Mesenchymal stem cell (in vitro differentiated cells and primary cell): Measurements from ENCODE around the gene ALK.

Experiments
- DNase-seq: peaks from one replicate; pipeline ENCODE4 v3.0.0-alpha.2; 2013
- H2AFZ ChIP-seq: one replicate; pipeline ENCODE4 v1.6.1; 2013; ENCODE audit warnings: low read depth, mild to moderate bottlenecking, control low read depth, inconsistent platforms, low read length, moderate library complexity
- H2AK5ac ChIP-seq: 2 replicates; pipeline ENCODE4 v1.6.1; 2013; ENCODE audit warnings: low read length, moderate library complexity, mild to moderate bottlenecking, inconsistent platforms; ENCODE audit not compliant: severe bottlenecking
- H2BK120ac ChIP-seq: one replicate; pipeline ENCODE4 v1.6.1; 2013; ENCODE audit warnings: low read depth, mild to moderate bottlenecking, inconsistent platforms, low read length, moderate library complexity
- H2BK12ac ChIP-seq, 2 experiments: one replicate each; pipeline ENCODE4 v1.6.1; 2013; ENCODE audit warnings: inconsistent platforms in 2 of 2, low read length in 2 of 2, mild to moderate bottlenecking in 2 of 2, moderate library complexity in 2 of 2, control low read depth in 1 of 2
- H2BK15ac ChIP-seq: one replicate; pipeline ENCODE4 v1.6.1; 2013; ENCODE audit warnings: mild to moderate bottlenecking, low read depth, inconsistent platforms; ENCODE audit not compliant: poor library complexity, severe bottlenecking
- H2BK5ac ChIP-seq: 2 replicates; pipeline ENCODE4 v1.6.1; 2013; ENCODE audit warnings: low read depth, mild to moderate bottlenecking, low read length, control low read depth, inconsistent platforms; ENCODE audit not compliant: poor library complexity, severe bottlenecking
- H3K14ac ChIP-seq, 2 experiments: one replicate each; pipeline ENCODE4 v1.6.1; 2013; ENCODE audit warnings: inconsistent platforms in 2 of 2, low read length in 2 of 2, control low read depth in 1 of 2, mild to moderate bottlenecking in 1 of 2, moderate library complexity in 1 of 2
- H3K18ac ChIP-seq, 2 experiments: one replicate each; pipeline ENCODE4 v1.6.1; 2013; ENCODE audit warnings: inconsistent platforms in 2 of 2, low read length in 2 of 2, control low read depth in 1 of 2, low read depth in 1 of 2, mild to moderate bottlenecking in 1 of 2
- H3K23ac ChIP-seq, 2 experiments: one replicate each; pipeline ENCODE4 v1.6.1; 2013; ENCODE audit warnings: inconsistent platforms in 2 of 2, low read length in 2 of 2, mild to moderate bottlenecking in 2 of 2, moderate library complexity in 2 of 2, control low read depth in 1 of 2
- H3K27ac ChIP-seq: 2 replicates; pipeline ENCODE4 v1.5.1; 2013; ENCODE audit warnings: mild to moderate bottlenecking, moderate library complexity, low read length, control low read depth, inconsistent platforms; ENCODE audit not compliant: poor library complexity, severe bottlenecking
- H3K27me3 ChIP-seq, 2 experiments: 2 replicates each; pipeline versions ENCODE4 v1.6.1 to v1.7.0; 2013; ENCODE audit warnings: low read length in 2 of 2, mild to moderate bottlenecking in 2 of 2, moderate library complexity in 2 of 2, control low read depth in 1 of 2, inconsistent platforms in 1 of 2; ENCODE audit not compliant: control insufficient read depth in 1 of 2, insufficient read depth in 1 of 2
- H3K36me3 ChIP-seq, 2 experiments: 2 replicates each; pipeline versions ENCODE4 v1.6.1 to v1.7.0; 2013; ENCODE audit warnings: low read length in 2 of 2, control low read depth in 1 of 2, inconsistent platforms in 1 of 2, low read depth in 1 of 2, mild to moderate bottlenecking in 1 of 2; ENCODE audit not compliant: insufficient read depth in 2 of 2, control insufficient read depth in 1 of 2
- H3K4ac ChIP-seq, 2 experiments: one replicate each; pipeline ENCODE4 v1.6.1; 2013; ENCODE audit warnings: inconsistent platforms in 2 of 2, low read length in 2 of 2, mild to moderate bottlenecking in 2 of 2, moderate library complexity in 2 of 2, control low read depth in 1 of 2, low read depth in 1 of 2
- H3K4me1 ChIP-seq: 2 replicates; pipeline ENCODE4 v1.6.1; 2013; ENCODE audit warnings: low read depth, low read length, control low read depth; ENCODE audit not compliant: control insufficient read depth, insufficient read depth
- H3K4me2 ChIP-seq: 2 replicates; pipeline ENCODE4 v1.6.1; 2013; ENCODE audit warnings: low read length, mild to moderate bottlenecking, inconsistent platforms; ENCODE audit not compliant: poor library complexity, severe bottlenecking
- H3K4me3 ChIP-seq, 2 experiments: 2 replicates each; pipeline versions ENCODE4 v1.5.1 to v1.7.0; 2013; ENCODE audit warnings: low read length in 2 of 2, mild to moderate bottlenecking in 2 of 2, control low read depth in 1 of 2, low read depth in 1 of 2; ENCODE audit not compliant: insufficient read depth in 1 of 2
- H3K79me1 ChIP-seq: replicated peaks from 2 replicates; pipeline ENCODE4 v1.6.1; 2013; ENCODE audit warnings: mild to moderate bottlenecking, control low read depth, low read length, inconsistent platforms; ENCODE audit not compliant: poor library complexity, severe bottlenecking
- H3K9ac ChIP-seq: 2 replicates; pipeline ENCODE4 v1.7.0; 2013; ENCODE audit warnings: mild to moderate bottlenecking, low read length, moderate library complexity
- H3K9me3 ChIP-seq: 2 replicates; pipeline ENCODE4 v1.7.0; 2013; ENCODE audit warnings: mild to moderate bottlenecking, low read length; ENCODE audit not compliant: control insufficient read depth
- H4K8ac ChIP-seq: one replicate; pipeline ENCODE4 v1.6.1; 2013; ENCODE audit warnings: inconsistent platforms, mild to moderate bottlenecking, low read length, moderate library complexity
- H4K91ac ChIP-seq: one replicate; pipeline ENCODE4 v1.6.1; 2013; ENCODE audit warnings: mild to moderate bottlenecking, low read length, inconsistent platforms
- WGBS: methylation state at CpG from one replicate; pipeline ENCODE4 v1.1.7; 2013; ENCODE audit warnings: mixed read lengths; 5-methylcytosine and 5-hydroxymethylcytosine counted together

ALK gene

DNA sequence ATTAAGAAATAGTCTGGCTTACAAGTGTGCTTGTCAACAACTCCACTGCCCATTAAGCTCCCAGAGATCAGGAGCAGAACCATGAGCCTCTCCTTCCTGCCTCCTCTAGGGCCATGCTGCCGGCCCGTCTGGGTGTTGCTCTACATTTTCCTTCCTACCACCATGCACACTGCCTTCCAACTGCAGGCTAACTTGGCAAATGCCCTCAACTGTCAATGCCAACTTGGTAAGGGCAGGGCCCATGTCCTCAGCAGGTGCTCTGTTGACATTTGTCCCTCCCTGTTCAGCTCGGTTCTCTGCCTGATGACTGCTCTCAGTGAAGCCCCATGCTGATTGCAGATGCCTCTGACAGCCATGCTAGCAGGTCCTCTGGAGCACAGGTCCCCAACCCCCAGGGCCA lies 345.2 kb downstream of the ALK start:
- no peaks in the 10 kb centered on the region for H3K4me1 ChIP-seq
- no peaks in the 10 kb centered on the region for H3K9me3 ChIP-seq
- no peak overlapping the region for H2BK12ac ChIP-seq
- no peak overlapping the region for H3K14ac ChIP-seq
- peaks cover 0 to 20% of the 10 kb centered on the region in 2 experiments for H3K27me3 ChIP-seq
- H2BK120ac ChIP-seq, result no peak overlapping the region
- no peaks in the 10 kb centered on the region for H3K36me3 ChIP-seq
- no peak overlapping the region for H3K27ac ChIP-seq
- no peak overlapping the region for H3K9ac ChIP-seq
- no peak overlapping the region for H3K4ac ChIP-seq
- no peak overlapping the region for H2BK5ac ChIP-seq
- no peak overlapping the region for H3K18ac ChIP-seq
- no peak overlapping the region for H2AFZ ChIP-seq
- no peak overlapping the region for H4K91ac ChIP-seq
- H3K4me3 ChIP-seq, result no peak overlapping the region
- no peak overlapping the region for H2AK5ac ChIP-seq
- no peak overlapping the region for H2BK15ac ChIP-seq
- 78% methylated on average over 3 of the region's 3 CpGs for WGBS
- H3K23ac ChIP-seq, result no peak overlapping the region
- no peak overlapping the region for H4K8ac ChIP-seq
- H3K79me1 ChIP-seq, result no peaks in the 10 kb centered on the region
- DNase-seq, result no peak
- H3K4me2 ChIP-seq, result no peak overlapping the region

DNA sequence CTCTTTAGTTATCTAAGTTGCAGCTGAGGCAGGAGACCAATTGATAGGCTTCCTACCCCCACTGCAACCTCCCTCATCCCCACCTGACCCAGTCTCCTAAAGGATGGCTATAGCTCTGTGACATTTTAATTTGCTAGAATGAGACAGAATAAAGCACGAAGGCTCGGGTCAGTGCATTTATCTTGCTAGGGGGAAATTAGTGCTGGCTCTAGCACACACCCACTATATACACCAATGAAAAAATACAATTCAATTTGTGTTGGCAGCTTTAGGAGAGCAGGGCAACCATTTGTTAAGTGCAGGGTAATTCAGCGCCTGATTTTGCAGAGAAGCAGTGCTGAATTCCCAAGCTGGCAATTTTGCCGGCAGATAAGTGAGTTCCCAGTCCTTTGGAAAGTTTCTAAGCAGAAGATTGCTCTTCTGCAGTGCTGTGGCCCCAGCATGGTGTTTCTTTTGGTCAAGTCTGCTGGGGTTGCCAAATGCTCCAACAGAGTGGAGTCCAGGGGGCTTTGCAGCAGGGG lies 346.0 kb downstream of the ALK start:
- H4K8ac ChIP-seq, result no peak overlapping the region
- H4K91ac ChIP-seq, result no peak overlapping the region
- no peak overlapping the region for H3K4me3 ChIP-seq
- H3K23ac ChIP-seq, result no peak overlapping the region
- H3K9ac ChIP-seq, result no peak overlapping the region
- H3K4me2 ChIP-seq, result no peak overlapping the region
- WGBS, result 92% methylated on average over 2 of the region's 4 CpGs
- no peaks in the 10 kb centered on the region for H3K36me3 ChIP-seq
- no peak overlapping the region for H2AFZ ChIP-seq
- no peak overlapping the region for H3K14ac ChIP-seq
- H2BK120ac ChIP-seq, result no peak overlapping the region
- no peak overlapping the region for H3K18ac ChIP-seq
- H2BK15ac ChIP-seq, result no peak overlapping the region
- H2AK5ac ChIP-seq, result no peak overlapping the region
- no peak overlapping the region for H2BK12ac ChIP-seq
- H3K4ac ChIP-seq, result no peak overlapping the region
- no peaks in the 10 kb centered on the region for H3K79me1 ChIP-seq
- no peaks in the 10 kb centered on the region for H3K9me3 ChIP-seq
- H2BK5ac ChIP-seq, result no peak overlapping the region
- DNase-seq, result no peak
- peaks cover 0 to 21% of the 10 kb centered on the region in 2 experiments for H3K27me3 ChIP-seq
- no peaks in the 10 kb centered on the region for H3K4me1 ChIP-seq
- H3K27ac ChIP-seq, result no peak overlapping the region

DNA sequence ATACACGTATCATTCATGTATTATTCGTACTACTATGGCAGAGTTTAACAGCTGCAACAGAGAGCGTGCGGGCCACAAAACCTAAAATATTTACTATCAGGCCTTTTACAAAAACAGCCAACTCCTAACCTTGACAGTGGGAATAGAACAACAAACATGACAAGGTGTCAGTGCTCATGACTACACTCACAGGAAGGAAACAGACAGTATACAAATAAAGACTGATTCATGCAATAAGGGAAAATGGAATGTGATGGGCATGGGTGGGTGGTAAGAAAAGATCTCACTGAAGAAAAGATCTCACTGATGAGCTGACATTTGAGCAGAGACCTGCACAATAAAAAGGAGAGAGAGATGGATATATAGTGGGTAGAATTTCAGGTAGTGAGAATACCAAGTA lies 347.8 kb downstream of the ALK start:
- H2AK5ac ChIP-seq, result no peak overlapping the region
- H2BK5ac ChIP-seq, result no peak overlapping the region
- H3K18ac ChIP-seq, result no peak overlapping the region
- no peak overlapping the region for H4K91ac ChIP-seq
- H2BK12ac ChIP-seq, result no peak overlapping the region
- no peak overlapping the region for H3K4ac ChIP-seq
- no peaks in the 10 kb centered on the region for H3K36me3 ChIP-seq
- peaks cover 0 to 26% of the 10 kb centered on the region in 2 experiments for H3K27me3 ChIP-seq
- H3K4me3 ChIP-seq, result no peak overlapping the region
- H3K4me2 ChIP-seq, result no peak overlapping the region
- no peak overlapping the region for H3K9ac ChIP-seq
- H3K79me1 ChIP-seq, result no peaks in the 10 kb centered on the region
- whole genome bisulfite sequencing, result 90% methylated on average over 4 of the region's 4 CpGs
- no peak for DNase-seq
- H2BK120ac ChIP-seq, result no peak overlapping the region
- H2AFZ ChIP-seq, result no peak overlapping the region
- H2BK15ac ChIP-seq, result no peak overlapping the region
- no peak overlapping the region for H3K14ac ChIP-seq
- no peak overlapping the region for H4K8ac ChIP-seq
- H3K9me3 ChIP-seq, result no peaks in the 10 kb centered on the region
- no peak overlapping the region for H3K27ac ChIP-seq
- H3K23ac ChIP-seq, result no peak overlapping the region
- no peaks in the 10 kb centered on the region for H3K4me1 ChIP-seq

DNA sequence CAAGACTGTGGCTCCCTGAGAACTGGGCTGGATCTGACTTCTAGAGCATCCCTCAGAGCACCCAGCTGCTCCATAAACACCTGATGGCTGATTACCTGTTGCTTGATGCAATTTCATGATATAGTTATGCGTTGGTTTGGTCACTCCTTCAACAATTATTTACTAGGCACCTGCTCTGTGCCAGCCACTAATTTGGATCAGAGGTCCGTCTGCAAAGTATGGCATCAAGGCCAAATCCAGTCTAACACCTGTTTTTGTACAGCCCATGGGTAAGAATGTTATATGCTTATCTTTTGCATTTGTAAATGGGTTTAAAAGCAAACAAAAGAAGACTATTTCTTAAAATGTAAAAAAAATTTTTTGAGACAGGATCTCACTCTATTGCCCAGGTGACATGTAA lies 348.2 kb downstream of the ALK start:
- Histone ChIP-seq H2BK15ac (no peak overlapping the region), H3K4me2 (no peak overlapping the region), H3K36me3 (no peaks in the 10 kb centered on the region), H3K4me3 (no peak overlapping the region), H2BK120ac (no peak overlapping the region), H3K27me3 (peaks cover 0 to 26% of the 10 kb centered on the region in 2 experiments), H3K4me1 (no peaks in the 10 kb centered on the region), H2BK12ac (no peak overlapping the region), H4K91ac (no peak overlapping the region), H3K9me3 (no peaks in the 10 kb centered on the region), H3K18ac (no peak overlapping the region), H3K79me1 (no peaks in the 10 kb centered on the region), H4K8ac (no peak overlapping the region), H3K4ac (no peak overlapping the region), H2BK5ac (no peak overlapping the region), H3K23ac (no peak overlapping the region), H3K27ac (no peak overlapping the region), H2AK5ac (no peak overlapping the region), H2AFZ (no peak overlapping the region), H3K9ac (no peak overlapping the region), H3K14ac (no peak overlapping the region)
- DNase-seq, result no peak
- WGBS, result 95% methylated on average over 2 of the region's 2 CpGs
